ENCODE measurements around the gene MT1B. TPM values are rescaled to one million over a fixed set of nuclear protein-coding genes. Genes with fewer than 3 reads are reported as not detected.
A peak's percentile ranks its signal among the peaks of the same experiment; 100 is the strongest.

MT1B gene
- total and polyA plus RNA-seq, 2 of the 13 experiments (the other 11 are each of a cell fraction or from before 2014, with no cell fraction given): 0.89 TPM; not detected in 1

GRCh38 chr16:56607109-56607618 is 44.5 kb upstream of the MT1B start (continued):
- TF ChIP-seq, protein P1, sequence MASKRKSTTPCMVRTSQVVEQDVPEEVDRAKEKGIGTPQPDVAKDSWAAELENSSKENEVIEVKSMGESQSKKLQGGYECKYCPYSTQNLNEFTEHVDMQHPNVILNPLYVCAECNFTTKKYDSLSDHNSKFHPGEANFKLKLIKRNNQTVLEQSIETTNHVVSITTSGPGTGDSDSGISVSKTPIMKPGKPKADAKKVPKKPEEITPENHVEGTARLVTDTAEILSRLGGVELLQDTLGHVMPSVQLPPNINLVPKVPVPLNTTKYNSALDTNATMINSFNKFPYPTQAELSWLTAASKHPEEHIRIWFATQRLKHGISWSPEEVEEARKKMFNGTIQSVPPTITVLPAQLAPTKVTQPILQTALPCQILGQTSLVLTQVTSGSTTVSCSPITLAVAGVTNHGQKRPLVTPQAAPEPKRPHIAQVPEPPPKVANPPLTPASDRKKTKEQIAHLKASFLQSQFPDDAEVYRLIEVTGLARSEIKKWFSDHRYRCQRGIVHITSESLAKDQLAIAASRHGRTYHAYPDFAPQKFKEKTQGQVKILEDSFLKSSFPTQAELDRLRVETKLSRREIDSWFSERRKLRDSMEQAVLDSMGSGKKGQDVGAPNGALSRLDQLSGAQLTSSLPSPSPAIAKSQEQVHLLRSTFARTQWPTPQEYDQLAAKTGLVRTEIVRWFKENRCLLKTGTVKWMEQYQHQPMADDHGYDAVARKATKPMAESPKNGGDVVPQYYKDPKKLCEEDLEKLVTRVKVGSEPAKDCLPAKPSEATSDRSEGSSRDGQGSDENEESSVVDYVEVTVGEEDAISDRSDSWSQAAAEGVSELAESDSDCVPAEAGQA (IDR thresholded peaks at IDR 0.05; ENCODE audit: low read depth): peak; percentile 25; the same call in 1 of the 2 replicates
- TF ChIP-seq, protein P1 (CRISPR knock-in tag; IDR thresholded peaks at IDR 0.05; ENCODE audit: borderline replicate concordance): peak; percentile 81; the same call in 1 of the 2 replicates
- TF ChIP-seq PHF20 (CRISPR knock-in tag; IDR thresholded peaks at IDR 0.05) (peak; percentile 73), ZC3H13 (CRISPR knock-in tag; IDR thresholded peaks at IDR 0.05) (no peak; the same call in 1 of the 2 replicates), DNMT1 (CRISPR knock-in tag; IDR thresholded peaks at IDR 0.05) (no peak), SIN3B (IDR thresholded peaks at IDR 0.05; ENCODE audit: low read length) (no peak), ETV5 (CRISPR knock-in tag; IDR thresholded peaks at IDR 0.05; ENCODE audit: borderline replicate concordance) (peak; percentile 94), NCOR1 (IDR thresholded peaks at IDR 0.05; ENCODE audit: borderline replicate concordance, low read length) (no peak; the same call in 1 of the 2 replicates), ZNF225 (CRISPR knock-in tag; IDR thresholded peaks at IDR 0.05) (no peak), SRY (CRISPR knock-in tag; IDR thresholded peaks at IDR 0.05) (peak; percentile 93; the same call in 1 of the 2 replicates), ZNF430 (CRISPR knock-in tag; IDR thresholded peaks at IDR 0.05) (peak; percentile 14), ZNF879 (CRISPR knock-in tag; IDR thresholded peaks at IDR 0.05) (no peak), STAG1 (CRISPR knock-in tag; IDR thresholded peaks at IDR 0.05) (0 out of 2 replicates have a peak, but pooled peaks have one; percentile 2), SAFB2 (CRISPR knock-in tag; IDR thresholded peaks at IDR 0.05; ENCODE audit: borderline replicate concordance, low read depth) (no peak), ZNF777 (CRISPR knock-in tag; IDR thresholded peaks at IDR 0.05) (no peak), HDAC6 (IDR thresholded peaks at IDR 0.05; ENCODE audit: low read depth, low read length) (no peak), MZF1 (CRISPR knock-in tag; IDR thresholded peaks at IDR 0.05; ENCODE audit: borderline replicate concordance) (no peak), NRL (CRISPR knock-in tag; IDR thresholded peaks at IDR 0.05; ENCODE audit: borderline replicate concordance) (peak; percentile 90), ZNF354B (CRISPR knock-in tag; IDR thresholded peaks at IDR 0.05) (no peak; the same call in 1 of the 2 replicates), RFXANK (CRISPR knock-in tag; IDR thresholded peaks at IDR 0.05) (no peak), TEAD3 (CRISPR knock-in tag; optimal IDR thresholded peaks at IDR 0.05; ENCODE audit: borderline replicate concordance) (peak; percentile 81), ZNF784 (CRISPR knock-in tag; IDR thresholded peaks at IDR 0.05; ENCODE audit: borderline replicate concordance) (no peak), NCOA5 (CRISPR knock-in tag; IDR thresholded peaks at IDR 0.05) (no peak), NFE2 (CRISPR knock-in tag; IDR thresholded peaks at IDR 0.05) (no peak)
- TF ChIP-seq, protein P2, sequence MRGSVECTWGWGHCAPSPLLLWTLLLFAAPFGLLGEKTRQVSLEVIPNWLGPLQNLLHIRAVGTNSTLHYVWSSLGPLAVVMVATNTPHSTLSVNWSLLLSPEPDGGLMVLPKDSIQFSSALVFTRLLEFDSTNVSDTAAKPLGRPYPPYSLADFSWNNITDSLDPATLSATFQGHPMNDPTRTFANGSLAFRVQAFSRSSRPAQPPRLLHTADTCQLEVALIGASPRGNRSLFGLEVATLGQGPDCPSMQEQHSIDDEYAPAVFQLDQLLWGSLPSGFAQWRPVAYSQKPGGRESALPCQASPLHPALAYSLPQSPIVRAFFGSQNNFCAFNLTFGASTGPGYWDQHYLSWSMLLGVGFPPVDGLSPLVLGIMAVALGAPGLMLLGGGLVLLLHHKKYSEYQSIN (CRISPR knock-in tag; IDR thresholded peaks at IDR 0.05; ENCODE audit: borderline replicate concordance): no peak
